ENCODE measurements around the gene FGGY.

FGGY gene

DNA sequence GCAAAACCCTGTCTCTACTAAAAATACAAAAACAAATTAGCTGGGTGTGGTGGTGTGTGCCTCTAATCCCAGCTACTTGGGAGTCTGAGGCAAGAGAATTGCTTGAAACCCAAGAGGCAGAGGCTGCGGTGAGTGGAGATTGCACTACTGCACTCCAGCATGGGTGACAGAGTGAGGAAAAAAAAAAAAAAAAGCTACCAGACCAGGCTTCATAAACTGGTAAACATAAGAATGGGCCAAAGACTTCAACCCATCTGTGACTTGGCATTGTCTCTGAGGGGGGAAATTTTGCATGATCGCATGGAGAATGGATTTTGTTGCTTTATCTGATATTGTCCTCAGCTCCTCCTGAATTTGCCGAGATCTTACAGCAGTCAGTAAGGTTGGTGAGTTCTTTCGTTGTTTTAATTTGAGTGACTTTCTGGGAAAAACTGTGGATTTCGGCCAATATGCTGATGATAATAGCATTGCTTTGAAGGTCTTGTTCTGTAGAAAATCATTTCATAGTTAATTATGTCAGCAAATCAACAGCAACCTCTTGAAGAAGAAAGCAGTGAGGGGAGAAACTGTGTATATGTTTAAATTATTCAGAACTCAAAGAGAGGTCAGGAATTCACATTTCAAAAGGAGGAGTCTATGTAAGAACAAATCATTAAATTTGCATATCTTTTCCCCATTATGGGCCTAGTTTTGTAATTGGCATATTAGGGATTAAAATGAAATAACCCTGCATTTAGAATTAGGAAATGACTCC lies 13.1 kb downstream of the FGGY start:
- TF ChIP-seq, protein P1, sequence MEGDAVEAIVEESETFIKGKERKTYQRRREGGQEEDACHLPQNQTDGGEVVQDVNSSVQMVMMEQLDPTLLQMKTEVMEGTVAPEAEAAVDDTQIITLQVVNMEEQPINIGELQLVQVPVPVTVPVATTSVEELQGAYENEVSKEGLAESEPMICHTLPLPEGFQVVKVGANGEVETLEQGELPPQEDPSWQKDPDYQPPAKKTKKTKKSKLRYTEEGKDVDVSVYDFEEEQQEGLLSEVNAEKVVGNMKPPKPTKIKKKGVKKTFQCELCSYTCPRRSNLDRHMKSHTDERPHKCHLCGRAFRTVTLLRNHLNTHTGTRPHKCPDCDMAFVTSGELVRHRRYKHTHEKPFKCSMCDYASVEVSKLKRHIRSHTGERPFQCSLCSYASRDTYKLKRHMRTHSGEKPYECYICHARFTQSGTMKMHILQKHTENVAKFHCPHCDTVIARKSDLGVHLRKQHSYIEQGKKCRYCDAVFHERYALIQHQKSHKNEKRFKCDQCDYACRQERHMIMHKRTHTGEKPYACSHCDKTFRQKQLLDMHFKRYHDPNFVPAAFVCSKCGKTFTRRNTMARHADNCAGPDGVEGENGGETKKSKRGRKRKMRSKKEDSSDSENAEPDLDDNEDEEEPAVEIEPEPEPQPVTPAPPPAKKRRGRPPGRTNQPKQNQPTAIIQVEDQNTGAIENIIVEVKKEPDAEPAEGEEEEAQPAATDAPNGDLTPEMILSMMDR (IDR thresholded peaks at IDR 0.05; ENCODE audit: control insufficient read depth, insufficient read depth, low read depth, low read length, missing control alignments), result no peak
- no peak overlapping the region for H3K4me3 ChIP-seq (ENCODE audit: control insufficient read depth, low read depth, low read length)
- DNase-seq (ENCODE audit: low read depth), result no peak

DNA sequence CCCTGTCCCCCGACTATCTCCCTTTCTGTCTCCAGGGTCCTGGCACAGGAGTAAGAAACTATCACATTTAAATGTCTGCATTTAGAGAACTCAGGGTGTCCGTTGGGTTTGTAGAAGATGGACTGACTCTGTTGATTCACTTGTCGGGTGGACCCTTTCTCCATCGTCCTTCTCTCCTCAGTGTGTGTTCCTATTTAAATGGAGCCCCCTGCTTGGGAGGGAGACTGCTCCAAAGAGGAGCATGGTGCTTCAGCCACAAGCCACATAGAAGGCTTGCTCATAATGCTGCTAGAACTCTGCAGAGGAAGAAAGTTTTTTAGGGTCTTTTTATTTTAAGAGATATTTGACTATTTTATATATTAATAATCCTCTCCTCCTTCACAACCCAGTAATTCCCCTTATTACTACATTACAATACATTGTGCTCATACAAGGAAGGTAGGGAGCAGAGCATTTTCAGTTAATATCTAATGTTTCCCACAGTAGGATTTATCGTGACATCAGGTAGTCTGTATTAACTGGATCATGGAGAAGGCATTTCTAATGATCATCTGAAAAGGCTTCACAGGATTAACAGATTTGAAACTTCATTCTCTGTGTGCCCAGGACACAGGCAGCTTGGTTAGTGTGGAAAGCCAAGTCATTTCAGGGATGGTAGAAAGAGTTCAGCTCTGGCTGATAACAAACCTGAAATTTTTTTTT lies 13.8 kb downstream of the FGGY start:
- no peak for DNase-seq (ENCODE audit: low read depth)
- no peak overlapping the region for H3K4me3 ChIP-seq (ENCODE audit: control insufficient read depth, low read depth, low read length)
- TF ChIP-seq, protein P1 (IDR thresholded peaks at IDR 0.05; ENCODE audit: control insufficient read depth, insufficient read depth, low read depth, low read length, missing control alignments), result no peak

DNA sequence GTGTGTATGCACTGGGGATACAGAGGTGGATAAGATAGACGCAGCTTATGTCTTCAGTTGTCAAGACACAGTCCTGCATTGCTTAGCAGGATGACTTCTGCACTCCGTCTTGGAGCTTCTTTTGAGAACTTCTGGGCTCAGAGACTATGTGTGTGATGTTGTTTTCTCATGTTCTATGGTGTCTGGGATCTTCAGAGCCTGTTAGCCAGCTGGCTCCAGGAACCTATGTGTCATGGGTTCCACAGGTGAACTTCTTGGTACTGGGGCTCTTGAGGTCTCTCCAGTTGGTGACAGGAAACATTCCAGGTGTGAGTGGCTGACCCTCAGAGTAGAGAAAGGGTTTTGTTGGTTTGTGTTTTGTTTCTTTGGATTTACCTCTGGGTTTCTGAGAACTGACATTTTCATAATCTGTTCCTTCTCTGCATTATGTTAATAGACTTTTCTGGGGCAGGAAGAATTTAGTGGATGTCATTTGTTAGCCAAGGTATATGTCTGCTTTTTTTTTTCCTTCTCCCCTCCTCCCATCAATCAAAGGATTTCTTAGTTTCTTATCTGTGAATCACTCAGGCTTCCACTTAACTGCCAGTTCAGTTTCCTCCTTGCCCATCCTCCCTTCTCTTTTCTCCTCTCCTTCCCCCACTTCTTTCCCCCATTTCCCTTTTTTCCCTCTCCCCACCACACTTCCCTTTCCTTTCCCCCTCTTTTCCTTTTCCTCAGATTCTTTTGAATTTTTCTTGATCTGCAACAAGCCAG lies 18.1 kb downstream of the FGGY start:
- DNase-seq (ENCODE audit: low read depth), result no peak
- H3K4me3 ChIP-seq (ENCODE audit: control insufficient read depth, low read depth, low read length), result no peak overlapping the region
- TF ChIP-seq, protein P1 (IDR thresholded peaks at IDR 0.05; ENCODE audit: control insufficient read depth, insufficient read depth, low read depth, low read length, missing control alignments), result no peak

DNA sequence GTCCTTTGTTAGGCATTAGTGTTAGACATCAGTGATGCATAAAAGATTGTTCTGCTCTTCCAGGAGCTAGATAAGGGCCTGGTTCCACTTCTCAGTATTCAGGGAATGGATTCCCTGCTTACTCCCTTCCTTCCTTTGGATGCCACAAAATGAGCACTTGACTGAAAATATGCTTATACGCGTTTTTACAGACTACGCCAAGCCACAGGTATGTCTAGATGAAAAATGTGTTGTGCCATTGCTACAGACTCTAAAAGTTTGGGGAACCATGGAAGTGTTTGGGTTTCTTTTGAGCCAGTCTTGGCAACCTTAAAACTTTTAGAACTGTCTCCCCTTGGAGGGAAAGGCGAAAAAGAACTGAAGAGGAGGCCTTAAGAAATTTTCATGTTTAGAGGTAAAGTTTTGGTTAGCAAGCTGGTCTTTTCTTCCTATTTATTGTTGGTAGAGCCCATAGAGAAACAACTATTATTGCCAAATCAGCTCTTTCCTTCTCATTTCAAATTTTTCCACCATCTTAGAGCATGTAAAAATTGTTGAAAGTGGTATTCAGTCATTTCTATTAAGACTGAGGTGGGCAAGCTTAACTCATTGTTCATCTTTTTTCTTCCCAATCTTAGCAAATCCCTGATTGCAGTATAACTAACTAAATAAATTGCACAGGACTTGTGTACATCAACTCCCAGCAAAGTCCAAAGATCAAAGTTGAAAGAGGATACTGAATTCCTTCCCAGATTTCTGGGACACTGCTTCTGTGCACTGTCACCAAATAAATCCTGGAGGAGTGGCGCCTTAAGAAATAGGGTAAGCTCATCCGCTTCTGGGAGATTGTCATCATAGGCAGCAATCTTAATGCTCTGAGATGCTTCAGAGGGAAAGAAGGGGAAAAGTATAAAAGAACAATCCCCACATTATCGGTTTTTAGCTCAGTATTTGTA lies 18.9 kb downstream of the FGGY start:
- no peak overlapping the region for H3K4me3 ChIP-seq (ENCODE audit: control insufficient read depth, low read depth, low read length)
- TF ChIP-seq, protein P1 (IDR thresholded peaks at IDR 0.05; ENCODE audit: control insufficient read depth, insufficient read depth, low read depth, low read length, missing control alignments), result no peak
- no peak for DNase-seq (ENCODE audit: low read depth)

DNA sequence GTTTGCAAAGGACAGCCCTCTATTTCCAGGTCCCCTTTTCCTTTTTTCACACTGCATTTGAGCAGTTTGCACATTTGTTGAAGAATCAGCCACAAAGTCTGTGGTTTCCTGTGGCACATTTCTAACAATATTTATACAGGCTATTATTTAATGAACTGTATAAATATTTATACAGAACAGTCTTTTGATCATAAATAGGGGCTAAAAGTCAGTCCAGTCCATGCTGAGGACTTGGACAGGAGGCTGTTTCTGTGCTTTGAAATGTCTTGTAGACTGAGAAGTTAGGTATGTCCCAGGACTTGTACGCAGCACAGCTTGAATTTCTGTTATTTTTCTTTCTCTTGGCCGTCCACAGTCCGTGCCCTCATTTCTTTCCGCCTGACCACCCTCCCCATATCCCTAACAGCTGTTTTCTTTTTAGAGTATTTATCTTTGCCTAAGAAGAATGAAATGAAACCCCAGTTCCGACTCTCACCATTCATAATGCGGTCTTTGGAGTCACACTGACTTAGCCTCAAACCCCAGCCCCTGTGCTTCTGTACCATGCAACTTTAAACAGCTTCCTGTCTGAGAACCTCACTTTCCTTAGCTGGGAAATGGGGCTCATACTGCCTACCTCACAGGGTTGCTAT lies 19.7 kb downstream of the FGGY start:
- peak overlapping the region; percentile 21 for H3K4me3 ChIP-seq (ENCODE audit: control insufficient read depth, low read depth, low read length)
- TF ChIP-seq, protein P1 (IDR thresholded peaks at IDR 0.05; ENCODE audit: control insufficient read depth, insufficient read depth, low read depth, low read length, missing control alignments), result no peak

More for the DNA sequence above, 19.7 kb downstream of the FGGY start:
- no peak for DNase-seq (ENCODE audit: low read depth)
